IMR-90 (cell line): Measurements from ENCODE around the gene THRB. TPM values are rescaled to one million over a fixed set of nuclear protein-coding genes. Genes with fewer than 3 reads are reported as not detected.

Experiments used
- ATAC-seq: fragments of 200-7000 bp; cut with Tn5 transposase; 2 replicates; pipeline ENCODE4 v1.9.1; 2020; ENCODE audit warnings: low read depth, mild to moderate bottlenecking, moderate library complexity
- BruUV-seq: library from RNA; stranded (reverse); fragments of 400-500 nt; replicated peaks from 2 replicates; lab custom pipeline; 2021; lab: Mats Ljungman, UMichigan
- CTCF ChIA-PET: fragments of 300-600 bp; formaldehyde crosslinking; extraction: SDS; loops from one replicate; lab custom pipeline; 2021; ENCODE audit warnings: antibody characterized with exemption; lab: Yijun Ruan, JAX
- POLR2A ChIA-PET: fragments of 300-600 bp; sonication (Branson Sonifier 250); formaldehyde crosslinking; loops from one replicate; lab custom pipeline; 2022; ENCODE audit warnings: antibody characterized with exemption; ENCODE audit not compliant: unreplicated experiment; lab: Charles Lee
- DNase-seq: peaks from one replicate; pipeline ENCODE4 v3.0.0; 2013
- H2AFZ ChIP-seq: replicated peaks from 2 replicates; pipeline ENCODE3; 2013; ENCODE audit warnings: low read length, mild to moderate bottlenecking; ENCODE audit not compliant: poor library complexity
- H2AK5ac ChIP-seq: 2 replicates; pipeline ENCODE4 v1.6.1; 2013; ENCODE audit warnings: low read depth, low read length, inconsistent platforms
- H2AK9ac ChIP-seq: replicated peaks from 2 replicates; pipeline ENCODE3; 2013; ENCODE audit warnings: mild to moderate bottlenecking, low read depth, low read length, moderate library complexity; ENCODE audit not compliant: poor library complexity
- H2BK120ac ChIP-seq: 2 replicates; pipeline ENCODE4 v1.6.1; 2013; ENCODE audit warnings: low read depth, low read length, inconsistent platforms
- H2BK15ac ChIP-seq: 3 replicates; pipeline ENCODE4 v1.6.1; 2013; ENCODE audit warnings: low read depth, low read length, inconsistent platforms
- H2BK20ac ChIP-seq: 2 replicates; pipeline ENCODE4 v1.6.1; 2013; ENCODE audit warnings: low read depth, mild to moderate bottlenecking, inconsistent platforms, low read length, moderate library complexity
- H2BK5ac ChIP-seq: 2 replicates; pipeline ENCODE4 v1.6.1; 2013; ENCODE audit warnings: mild to moderate bottlenecking, low read depth, low read length, inconsistent platforms; ENCODE audit not compliant: poor library complexity, severe bottlenecking
- H3K14ac ChIP-seq: replicated peaks from 2 replicates; pipeline ENCODE4 v1.6.1; 2013; ENCODE audit warnings: low read depth, low read length, inconsistent platforms
- H3K18ac ChIP-seq: 2 replicates; pipeline ENCODE4 v1.6.1; 2013; ENCODE audit warnings: low read depth, low read length, control low read depth
- H3K23ac ChIP-seq: 2 replicates; pipeline ENCODE4 v1.6.1; 2013; ENCODE audit warnings: low read depth, low read length, inconsistent platforms
- H3K27ac ChIP-seq: 2 replicates; pipeline ENCODE4 v1.5.1; 2013; ENCODE audit warnings: mild to moderate bottlenecking, control low read depth, low read length; ENCODE audit not compliant: insufficient read depth
- H3K27me3 ChIP-seq: 2 replicates; pipeline ENCODE4 v1.6.1; 2013; ENCODE audit warnings: low read length; ENCODE audit not compliant: control insufficient read depth, insufficient read depth
- H3K36me3 ChIP-seq: 2 replicates; pipeline ENCODE4 v1.6.1; 2013; ENCODE audit warnings: low read length, mixed read lengths; ENCODE audit not compliant: control insufficient read depth, insufficient read depth
- H3K4ac ChIP-seq: 2 replicates; pipeline ENCODE4 v1.6.1; 2013; ENCODE audit warnings: low read depth, low read length, inconsistent platforms
- H3K4me1 ChIP-seq: 2 replicates; pipeline ENCODE4 v1.6.1; 2013; ENCODE audit warnings: low read length, mixed read lengths; ENCODE audit not compliant: control insufficient read depth, insufficient read depth
- H3K4me2 ChIP-seq: 2 replicates; pipeline ENCODE4 v1.6.1; 2013; ENCODE audit warnings: low read depth, mild to moderate bottlenecking, control low read depth, low read length, moderate library complexity
- H3K4me3 ChIP-seq: 2 replicates; pipeline ENCODE4 v1.5.1; 2013; ENCODE audit warnings: low read depth, mild to moderate bottlenecking, control low read depth, low read length, moderate library complexity; ENCODE audit not compliant: insufficient read depth
- H3K56ac ChIP-seq: 2 replicates; pipeline ENCODE4 v1.6.1; 2013; ENCODE audit warnings: low read length, inconsistent platforms; ENCODE audit not compliant: insufficient read depth; ENCODE audit errors: extremely low read depth
- H3K79me1 ChIP-seq, 2 experiments: 2 replicates each; pipeline ENCODE4 v1.6.1; 2013; ENCODE audit warnings: low read length in 2 of 2, inconsistent platforms in 1 of 2, low read depth in 1 of 2
- H3K9ac ChIP-seq: 2 replicates; pipeline ENCODE4 v1.6.1; 2013; ENCODE audit warnings: low read depth, low read length, control low read depth
- H3K9me1 ChIP-seq: 2 replicates; pipeline ENCODE4 v1.6.1; 2013; ENCODE audit warnings: low read length, inconsistent platforms; ENCODE audit not compliant: insufficient read depth
- H3K9me3 ChIP-seq: 2 replicates; pipeline ENCODE4 v1.6.1; 2013; ENCODE audit warnings: low read length; ENCODE audit not compliant: control insufficient read depth, insufficient read depth
- H4K20me1 ChIP-seq: 2 replicates; pipeline ENCODE4 v1.6.1; 2013; ENCODE audit warnings: low read length, inconsistent platforms; ENCODE audit not compliant: insufficient read depth
- H4K5ac ChIP-seq: 2 replicates; pipeline ENCODE4 v1.6.1; 2013; ENCODE audit warnings: mild to moderate bottlenecking, low read depth, low read length, control low read depth
- H4K8ac ChIP-seq, 2 experiments: 2 replicates each; pipeline ENCODE4 v1.6.1; 2013; ENCODE audit warnings: low read depth in 2 of 2, low read length in 2 of 2, control low read depth in 1 of 2, inconsistent platforms in 1 of 2
- H4K91ac ChIP-seq: 2 replicates; pipeline ENCODE4 v1.6.1; 2013; ENCODE audit warnings: low read depth, low read length, inconsistent platforms; ENCODE audit not compliant: insufficient read depth
- BHLHE40 ChIP-seq: fragments of 150-350 bp; IDR thresholded peaks from 2 replicates; pipeline ENCODE4 v1.6.1; 2016; ENCODE audit warnings: mild to moderate bottlenecking, low read depth, low read length
- ELK1 ChIP-seq: fragments of 150-350 bp; IDR thresholded peaks from 2 replicates; pipeline ENCODE4 v1.6.1; 2016; ENCODE audit warnings: low read depth, mild to moderate bottlenecking, low read length, moderate library complexity, borderline replicate concordance
- FOS ChIP-seq: fragments of 150-350 bp; IDR thresholded peaks from 2 replicates; pipeline ENCODE4 v1.6.1; 2016; ENCODE audit warnings: low read depth, low read length
- MAFK ChIP-seq: IDR thresholded peaks from 2 replicates; pipeline ENCODE4 v1.6.1; 2012; ENCODE audit warnings: low read depth, low read length, improper control_type of control experiment
- MAZ ChIP-seq: IDR thresholded peaks from 2 replicates; pipeline ENCODE4 v1.6.1; 2012; ENCODE audit warnings: low read depth, mild to moderate bottlenecking, low read length, improper control_type of control experiment, moderate library complexity, borderline replicate concordance
- MXI1 ChIP-seq: IDR thresholded peaks from 2 replicates; pipeline ENCODE4 v1.6.1; 2012; ENCODE audit warnings: low read depth, mild to moderate bottlenecking, low read length, moderate library complexity, borderline replicate concordance
- NFE2L2 ChIP-seq: fragments of 150-350 bp; IDR thresholded peaks from 2 replicates; pipeline ENCODE4 v1.6.1; 2016; ENCODE audit warnings: low read depth, mild to moderate bottlenecking, low read length
- POLR2A ChIP-seq: IDR thresholded peaks from 2 replicates; pipeline ENCODE4 v1.6.1; 2012; ENCODE audit warnings: mild to moderate bottlenecking, low read depth, low read length
- RAD21 ChIP-seq: IDR thresholded peaks from 2 replicates; pipeline ENCODE4 v1.6.1; 2012; ENCODE audit warnings: low read length, improper control_type of control experiment
- WGBS, 2 experiments: methylation state at CpG; one replicate each; pipeline versions ENCODE4 v1.1.5 to v1.1.7; 2013; ENCODE audit warnings: missing lambda C conversion rate in 2 of 2; ENCODE audit not compliant: insufficient read length in 1 of 2; ENCODE audit errors: extremely low coverage in 2 of 2; 5-methylcytosine and 5-hydroxymethylcytosine counted together
- dilution Hi-C: fragments of 300-500 bp; cut with HindIII; formaldehyde crosslinking; loops from one replicate; pipeline ENCODE4 v1.14.3; 2018; ENCODE audit warnings: low sequenced_read_pairs; ENCODE audit not compliant: unreplicated experiment
- in situ Hi-C: fragments of 300-500 bp; cut with MboI; formaldehyde crosslinking; loops from 3 replicates; pipeline ENCODE4 v1.14.3; 2019; ENCODE audit warnings: low sequenced_read_pairs, inconsistent platforms, mixed read lengths
- intact Hi-C: fragments of 100-400 bp; cut with micrococcal nuclease; formaldehyde crosslinking; loops from 2 replicates; pipeline ENCODE4 v1.10.0; 2022
- polyA plus RNA-seq, 3 experiments: library from polyadenylated mRNA; depleted of rRNA; stranded (reverse); fragments of >200 nt; gene quantifications; 2 replicates each; pipeline ENCODE4 v1.2.3, GENCODE V29; 2012; ENCODE audit warnings: low replicate concordance in 1 of 3
- total RNA-seq: library from RNA; depleted of rRNA; stranded (reverse); fragments of >200 nt; gene quantifications from 2 replicates; pipeline ENCODE4 v1.2.3, GENCODE V29; 2012
- TF ChIP-seq, protein P1 (sequence below): fragments of 150-350 bp; IDR thresholded peaks from 2 replicates; pipeline ENCODE4 v1.6.1; 2017; ENCODE audit warnings: mild to moderate bottlenecking, antibody characterized with exemption, low read length, low read depth

THRB gene
- total and polyA plus RNA-seq, 2 of the 4 experiments (the other 2 are of a cell fraction) = under 0.01 TPM; not detected in 1

GRCh38 chr3:24287755-24288450 lies 206.7 kb downstream of the THRB start:
- H2BK5ac ChIP-seq = no peak overlapping the region
- ChIA-PET CTCF (no interaction called here), POLR2A (no interaction called here)
- H4K91ac ChIP-seq = no peak overlapping the region
- H2BK15ac ChIP-seq = no peak overlapping the region
- H3K4me1 ChIP-seq = no peaks in the 10 kb centered on the region
- H3K4me3 ChIP-seq = no peak overlapping the region
- no peak overlapping the region for H2AK9ac ChIP-seq
- no peaks in the 10 kb centered on the region for H3K27me3 ChIP-seq
- H3K36me3 ChIP-seq = no peaks in the 10 kb centered on the region
- H2BK20ac ChIP-seq = no peak overlapping the region
- in situ Hi-C loops = no loop called here
- H4K5ac ChIP-seq = no peak overlapping the region
- BruUV-seq = no TSS peak
- intact Hi-C loops = no loop called here
- dilution Hi-C loops = no loop called here
- no peak for ATAC-seq
- no peak overlapping the region for H3K4ac ChIP-seq
- H3K79me1 ChIP-seq = no peaks in the 10 kb centered on the region
- no peaks in the 10 kb centered on the region for H4K20me1 ChIP-seq
- 40% methylated on average over 1 of the region's 3 CpGs; no CpG with 5 or more reads in 1 of the 2 experiments for WGBS, 2 experiments
- H3K4me2 ChIP-seq = no peak overlapping the region
- H3K9me3 ChIP-seq = no peaks in the 10 kb centered on the region
- no peak overlapping the region for H3K56ac ChIP-seq
- no peaks in the 10 kb centered on the region for H3K9me1 ChIP-seq
- H3K23ac ChIP-seq = no peak overlapping the region
- no peak overlapping the region for H3K9ac ChIP-seq
- H3K14ac ChIP-seq = no peak overlapping the region
- no peak overlapping the region for H3K18ac ChIP-seq
- no peak overlapping the region for H2BK120ac ChIP-seq
- TF ChIP-seq BHLHE40 = no peak
- no peak for TF ChIP-seq NFE2L2
- TF ChIP-seq ELK1 = no peak
- TF ChIP-seq, protein P1, sequence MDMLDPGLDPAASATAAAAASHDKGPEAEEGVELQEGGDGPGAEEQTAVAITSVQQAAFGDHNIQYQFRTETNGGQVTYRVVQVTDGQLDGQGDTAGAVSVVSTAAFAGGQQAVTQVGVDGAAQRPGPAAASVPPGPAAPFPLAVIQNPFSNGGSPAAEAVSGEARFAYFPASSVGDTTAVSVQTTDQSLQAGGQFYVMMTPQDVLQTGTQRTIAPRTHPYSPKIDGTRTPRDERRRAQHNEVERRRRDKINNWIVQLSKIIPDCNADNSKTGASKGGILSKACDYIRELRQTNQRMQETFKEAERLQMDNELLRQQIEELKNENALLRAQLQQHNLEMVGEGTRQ = no peak
- no peak for TF ChIP-seq MAFK
- TF ChIP-seq MXI1 = no peak
- no peak for TF ChIP-seq FOS
- no peak for TF ChIP-seq RAD21
- TF ChIP-seq MAZ = no peak
- no peak for TF ChIP-seq POLR2A
- no peak for DNase-seq
- no peak overlapping the region for H3K27ac ChIP-seq
- H2AFZ ChIP-seq = no peak overlapping the region
- no peak overlapping the region for H4K8ac ChIP-seq
- H2AK5ac ChIP-seq = no peak overlapping the region
